Uterus (tissue), 2 donors: ENCODE data around the gene STAM2.

ENCODE experiments used
- POLR2A ChIP-seq, 2 donors: fragments of 450-650 bp; IDR thresholded peaks; one replicate each; pipeline ENCODE4 v1.6.1; 2016; ENCODE audit warnings: antibody characterized with exemption in 2 of 2, mild to moderate bottlenecking in 1 of 2, moderate library complexity in 1 of 2
- TF ChIP-seq, protein P1 (sequence below), 4 experiments: fragments of 200-600 bp in 2 of 4; fragments of 450-650 bp in 2 of 4; sonication (generic) in 2 of 4; IDR thresholded peaks; one replicate each; pipeline ENCODE4 v1.5.1; 2016 to 2019; ENCODE audit warnings: antibody characterized with exemption in 4 of 4, mild to moderate bottlenecking in 2 of 4, moderate library complexity in 1 of 4

DNA sequence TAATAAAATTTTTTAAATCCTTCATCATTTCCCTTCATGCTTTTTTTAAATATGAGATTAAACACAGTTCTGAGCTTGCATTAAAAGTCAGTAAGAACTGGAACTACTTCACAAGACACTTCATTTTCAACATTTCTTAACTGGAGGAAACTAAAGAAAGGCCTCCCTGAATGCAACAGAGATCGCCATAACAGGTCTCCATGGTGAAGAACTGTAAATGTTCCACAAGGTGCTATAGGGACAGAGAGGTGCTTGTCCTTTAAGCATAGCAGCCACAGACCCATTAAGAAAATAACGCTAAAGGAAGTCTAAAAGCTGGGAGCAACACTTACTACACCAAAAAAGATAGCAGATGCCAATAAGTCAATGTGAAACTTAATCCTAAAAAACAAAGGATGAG is 8.5 kb downstream of the STAM2 start:
- TF ChIP-seq, protein P1, sequence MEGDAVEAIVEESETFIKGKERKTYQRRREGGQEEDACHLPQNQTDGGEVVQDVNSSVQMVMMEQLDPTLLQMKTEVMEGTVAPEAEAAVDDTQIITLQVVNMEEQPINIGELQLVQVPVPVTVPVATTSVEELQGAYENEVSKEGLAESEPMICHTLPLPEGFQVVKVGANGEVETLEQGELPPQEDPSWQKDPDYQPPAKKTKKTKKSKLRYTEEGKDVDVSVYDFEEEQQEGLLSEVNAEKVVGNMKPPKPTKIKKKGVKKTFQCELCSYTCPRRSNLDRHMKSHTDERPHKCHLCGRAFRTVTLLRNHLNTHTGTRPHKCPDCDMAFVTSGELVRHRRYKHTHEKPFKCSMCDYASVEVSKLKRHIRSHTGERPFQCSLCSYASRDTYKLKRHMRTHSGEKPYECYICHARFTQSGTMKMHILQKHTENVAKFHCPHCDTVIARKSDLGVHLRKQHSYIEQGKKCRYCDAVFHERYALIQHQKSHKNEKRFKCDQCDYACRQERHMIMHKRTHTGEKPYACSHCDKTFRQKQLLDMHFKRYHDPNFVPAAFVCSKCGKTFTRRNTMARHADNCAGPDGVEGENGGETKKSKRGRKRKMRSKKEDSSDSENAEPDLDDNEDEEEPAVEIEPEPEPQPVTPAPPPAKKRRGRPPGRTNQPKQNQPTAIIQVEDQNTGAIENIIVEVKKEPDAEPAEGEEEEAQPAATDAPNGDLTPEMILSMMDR (IDR thresholded peaks at IDR 0.05) = no peak
- no peak for TF ChIP-seq POLR2A (IDR thresholded peaks at IDR 0.05)
